GM12878 (cell line): ENCODE data around the gene STPG4.

Experiments used
- ATF7 ChIP-seq: fragments of 450-650 bp; IDR thresholded peaks from 2 replicates; pipeline ENCODE4 v1.6.1; 2016; ENCODE audit warnings: low read depth, mild to moderate bottlenecking
- CHD2 ChIP-seq: IDR thresholded peaks from 2 replicates; pipeline ENCODE4 v1.6.1; 2011; ENCODE audit warnings: low read depth, low read length, improper control_type of control experiment, borderline replicate concordance
- CREM ChIP-seq: IDR thresholded peaks from 2 replicates; pipeline ENCODE4 v1.6.1; 2014; ENCODE audit warnings: antibody characterized with exemption, low read depth
- EZH2 ChIP-seq: IDR thresholded peaks from 2 replicates; pipeline ENCODE4 v1.6.1; 2012; ENCODE audit warnings: low read depth, mild to moderate bottlenecking, control low read depth, inconsistent platforms, low read length, borderline replicate concordance; ENCODE audit not compliant: control insufficient read depth
- GATAD2B ChIP-seq: fragments of 450-650 bp; conservative IDR thresholded peaks from 2 replicates; pipeline ENCODE4 v1.6.1; 2017; ENCODE audit warnings: low read depth, mild to moderate bottlenecking, moderate library complexity
- NRF1 ChIP-seq: conservative IDR thresholded peaks from 2 replicates; pipeline ENCODE4 v1.6.1; 2011; ENCODE audit warnings: mild to moderate bottlenecking, low read depth, low read length, improper control_type of control experiment
- RAD21 ChIP-seq: IDR thresholded peaks from 2 replicates; pipeline ENCODE4 v1.6.1; 2011; ENCODE audit warnings: mild to moderate bottlenecking, low read depth, low read length, moderate library complexity; ENCODE audit not compliant: insufficient read depth
- REST ChIP-seq: IDR thresholded peaks from 2 replicates; pipeline ENCODE4 v1.6.1; 2012; ENCODE audit warnings: mild to moderate bottlenecking, low read depth, low read length
- RUNX3 ChIP-seq: IDR thresholded peaks from 2 replicates; pipeline ENCODE4 v1.6.1; 2012; ENCODE audit warnings: low read length, inconsistent platforms
- ZNF207 ChIP-seq: fragments of 450-650 bp; IDR thresholded peaks from 2 replicates; pipeline ENCODE4 v1.6.1; 2014; ENCODE audit warnings: antibody characterized with exemption, mild to moderate bottlenecking, borderline replicate concordance
- ZNF274 ChIP-seq: IDR thresholded peaks from one replicate; pipeline ENCODE4 v1.8.0; 2011; ENCODE audit not compliant: insufficient read length, insufficient read depth
- TF ChIP-seq, protein P1 (sequence below): fragments of 450-650 bp; IDR thresholded peaks from 2 replicates; pipeline ENCODE4 v1.6.1; 2017; ENCODE audit warnings: mild to moderate bottlenecking
- TF ChIP-seq, protein P2 (sequence below), 3 experiments: IDR thresholded peaks in 2 of 3; conservative IDR thresholded peaks in 1 of 3; 2 replicates each; pipeline ENCODE4 v1.5.1; 2011; ENCODE audit warnings: low read depth in 3 of 3, low read length in 3 of 3, mild to moderate bottlenecking in 3 of 3, control low read depth in 2 of 3, moderate library complexity in 2 of 3, inconsistent platforms in 1 of 3, mixed read lengths in 1 of 3; ENCODE audit not compliant: control insufficient read depth in 2 of 3, insufficient read depth in 1 of 3; ENCODE audit errors: extremely low read depth in 1 of 3

- TF ChIP-seq GATAD2B (no peak), EZH2 (no peak), ATF7 (no peak), NRF1 (no peak), ZNF274 (no peak), RAD21 (no peak), REST (no peak), RUNX3 (no peak), CREM (no peak), ZNF207 (no peak), CHD2 (no peak)
- TF ChIP-seq, protein P1, sequence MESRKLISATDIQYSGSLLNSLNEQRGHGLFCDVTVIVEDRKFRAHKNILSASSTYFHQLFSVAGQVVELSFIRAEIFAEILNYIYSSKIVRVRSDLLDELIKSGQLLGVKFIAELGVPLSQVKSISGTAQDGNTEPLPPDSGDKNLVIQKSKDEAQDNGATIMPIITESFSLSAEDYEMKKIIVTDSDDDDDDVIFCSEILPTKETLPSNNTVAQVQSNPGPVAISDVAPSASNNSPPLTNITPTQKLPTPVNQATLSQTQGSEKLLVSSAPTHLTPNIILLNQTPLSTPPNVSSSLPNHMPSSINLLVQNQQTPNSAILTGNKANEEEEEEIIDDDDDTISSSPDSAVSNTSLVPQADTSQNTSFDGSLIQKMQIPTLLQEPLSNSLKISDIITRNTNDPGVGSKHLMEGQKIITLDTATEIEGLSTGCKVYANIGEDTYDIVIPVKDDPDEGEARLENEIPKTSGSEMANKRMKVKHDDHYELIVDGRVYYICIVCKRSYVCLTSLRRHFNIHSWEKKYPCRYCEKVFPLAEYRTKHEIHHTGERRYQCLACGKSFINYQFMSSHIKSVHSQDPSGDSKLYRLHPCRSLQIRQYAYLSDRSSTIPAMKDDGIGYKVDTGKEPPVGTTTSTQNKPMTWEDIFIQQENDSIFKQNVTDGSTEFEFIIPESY = no peak
- TF ChIP-seq, protein P2, sequence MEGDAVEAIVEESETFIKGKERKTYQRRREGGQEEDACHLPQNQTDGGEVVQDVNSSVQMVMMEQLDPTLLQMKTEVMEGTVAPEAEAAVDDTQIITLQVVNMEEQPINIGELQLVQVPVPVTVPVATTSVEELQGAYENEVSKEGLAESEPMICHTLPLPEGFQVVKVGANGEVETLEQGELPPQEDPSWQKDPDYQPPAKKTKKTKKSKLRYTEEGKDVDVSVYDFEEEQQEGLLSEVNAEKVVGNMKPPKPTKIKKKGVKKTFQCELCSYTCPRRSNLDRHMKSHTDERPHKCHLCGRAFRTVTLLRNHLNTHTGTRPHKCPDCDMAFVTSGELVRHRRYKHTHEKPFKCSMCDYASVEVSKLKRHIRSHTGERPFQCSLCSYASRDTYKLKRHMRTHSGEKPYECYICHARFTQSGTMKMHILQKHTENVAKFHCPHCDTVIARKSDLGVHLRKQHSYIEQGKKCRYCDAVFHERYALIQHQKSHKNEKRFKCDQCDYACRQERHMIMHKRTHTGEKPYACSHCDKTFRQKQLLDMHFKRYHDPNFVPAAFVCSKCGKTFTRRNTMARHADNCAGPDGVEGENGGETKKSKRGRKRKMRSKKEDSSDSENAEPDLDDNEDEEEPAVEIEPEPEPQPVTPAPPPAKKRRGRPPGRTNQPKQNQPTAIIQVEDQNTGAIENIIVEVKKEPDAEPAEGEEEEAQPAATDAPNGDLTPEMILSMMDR (IDR thresholded peaks at IDR 0.05 in 2 of 3, conservative IDR thresholded peaks at IDR 0.05 in 1 of 3; ENCODE audit: control insufficient read depth in 2 of 3, extremely low read depth in 1 of 3, insufficient read depth in 1 of 3, low read depth in 3 of 3, low read length in 3 of 3) = no peak
Measured at GRCh38 chr2:47134386-47135090, 20.6 kb downstream of the STPG4 start.
